Measurements from ENCODE around the gene OR2V1.
"Not testable (repeated sequence)": the region's sequence is repeated elsewhere in the genome, so short reads cannot be mapped to it uniquely, and the experiment has no call there.

The OR2V1 gene

GRCh38 chr5:181164076-181164952 lies 33.3 kb upstream of the OR2V1 start:
- peaks cover 70% of the 10 kb centered on the region for H3K4me1 Mint-ChIP-seq (ENCODE audit: low read depth)
- H3K27me3 Mint-ChIP-seq: no peaks in the 10 kb centered on the region
- no peaks in the 10 kb centered on the region for H3K36me3 Mint-ChIP-seq
- peak overlapping the region; percentile 97 for H3K27ac Mint-ChIP-seq
- H3K9me3 Mint-ChIP-seq (ENCODE audit: low read depth): no peaks in the 10 kb centered on the region
- H3K4me3 Mint-ChIP-seq: peak overlapping the region; percentile 86

- Mint-ChIP-seq H3K9me3 (ENCODE audit: low read depth) (no peaks in the 10 kb centered on the region), H3K27ac (peak overlapping the region; percentile 97), H3K4me1 (ENCODE audit: low read depth) (peaks cover 65% of the 10 kb centered on the region), H3K36me3 (no peaks in the 10 kb centered on the region), H3K27me3 (no peaks in the 10 kb centered on the region), H3K4me3 (peak overlapping the region; percentile 86)
Measured at GRCh38 chr5:181163487-181164075, 32.6 kb upstream of the OR2V1 start.

GRCh38 chr5:181161534-181162175 lies 30.7 kb upstream of the OR2V1 start:
- Mint-ChIP-seq H3K36me3 (no peaks in the 10 kb centered on the region), H3K4me3 (peak overlapping the region; percentile 70), H3K9me3 (ENCODE audit: low read depth) (no peaks in the 10 kb centered on the region), H3K27me3 (no peaks in the 10 kb centered on the region), H3K27ac (peak overlapping the region; percentile 86), H3K4me1 (ENCODE audit: low read depth) (peaks cover 47% of the 10 kb centered on the region)

- H3K9me3 Mint-ChIP-seq (ENCODE audit: low read depth); H3K27me3 Mint-ChIP-seq; H3K36me3 Mint-ChIP-seq: not testable (repeated sequence)
- H3K27ac Mint-ChIP-seq: peak overlapping the region; percentile 86
- peak overlapping the region; percentile 70 for H3K4me3 Mint-ChIP-seq
- peaks cover 40% of the 10 kb centered on the region for H3K4me1 Mint-ChIP-seq (ENCODE audit: low read depth)
Measured at GRCh38 chr5:181160755-181161533, 30.0 kb upstream of the OR2V1 start.

- no peaks in the 10 kb centered on the region for H3K9me3 Mint-ChIP-seq (ENCODE audit: low read depth)
- H3K4me3 Mint-ChIP-seq: peak overlapping the region; percentile 54
- no peaks in the 10 kb centered on the region for H3K27me3 Mint-ChIP-seq
- H3K27ac Mint-ChIP-seq: peak overlapping the region; percentile 87
- H3K36me3 Mint-ChIP-seq: no peaks in the 10 kb centered on the region
- H3K4me1 Mint-ChIP-seq (ENCODE audit: low read depth): peaks cover 35% of the 10 kb centered on the region
Measured at GRCh38 chr5:181160152-181160754, 29.3 kb upstream of the OR2V1 start.

GRCh38 chr5:181159286-181160151 lies 28.6 kb upstream of the OR2V1 start:
- H3K4me3 Mint-ChIP-seq: peak overlapping the region; percentile 82

GRCh38 chr5:181158869-181159268 lies 27.9 kb upstream of the OR2V1 start:
- Mint-ChIP-seq H3K36me3 (no peaks in the 10 kb centered on the region), H3K27ac (no peak overlapping the region), H3K27me3 (no peaks in the 10 kb centered on the region), H3K9me3 (ENCODE audit: low read depth) (no peaks in the 10 kb centered on the region), H3K4me3 (no peak overlapping the region), H3K4me1 (ENCODE audit: low read depth) (peaks cover 32% of the 10 kb centered on the region)

More at GRCh38 chr5:181159286-181160151, 28.6 kb upstream of the OR2V1 start:
- peaks cover 33% of the 10 kb centered on the region for H3K4me1 Mint-ChIP-seq (ENCODE audit: low read depth)
- H3K27me3 Mint-ChIP-seq: no peaks in the 10 kb centered on the region
- no peaks in the 10 kb centered on the region for H3K9me3 Mint-ChIP-seq (ENCODE audit: low read depth)
- peak overlapping the region; percentile 94 for H3K27ac Mint-ChIP-seq
- H3K36me3 Mint-ChIP-seq: no peaks in the 10 kb centered on the region

GRCh38 chr5:181156758-181157157 lies 25.8 kb upstream of the OR2V1 start:
- H3K4me3 Mint-ChIP-seq: no peak overlapping the region
- no peaks in the 10 kb centered on the region for H3K9me3 Mint-ChIP-seq (ENCODE audit: low read depth)
- no peak overlapping the region for H3K27ac Mint-ChIP-seq
- no peaks in the 10 kb centered on the region for H3K36me3 Mint-ChIP-seq
- H3K27me3 Mint-ChIP-seq: no peaks in the 10 kb centered on the region
- peaks cover 20% of the 10 kb centered on the region for H3K4me1 Mint-ChIP-seq (ENCODE audit: low read depth)

GRCh38 chr5:181153814-181154213 lies 22.8 kb upstream of the OR2V1 start:
- H3K36me3 Mint-ChIP-seq: no peaks in the 10 kb centered on the region
- H3K27ac Mint-ChIP-seq: no peak overlapping the region
- peaks cover 7% of the 10 kb centered on the region for H3K4me1 Mint-ChIP-seq (ENCODE audit: low read depth)
- H3K27me3 Mint-ChIP-seq: peaks cover 7% of the 10 kb centered on the region
- H3K4me3 Mint-ChIP-seq: no peak overlapping the region
- H3K9me3 Mint-ChIP-seq (ENCODE audit: low read depth): no peaks in the 10 kb centered on the region

GRCh38 chr5:181152406-181152805 lies 21.4 kb upstream of the OR2V1 start:
- H3K4me1 Mint-ChIP-seq (ENCODE audit: low read depth): peaks cover 7% of the 10 kb centered on the region
- no peaks in the 10 kb centered on the region for H3K9me3 Mint-ChIP-seq (ENCODE audit: low read depth)
- no peak overlapping the region for H3K4me3 Mint-ChIP-seq
- H3K27ac Mint-ChIP-seq: no peak overlapping the region
- H3K27me3 Mint-ChIP-seq: peaks cover 16% of the 10 kb centered on the region
- H3K36me3 Mint-ChIP-seq: no peaks in the 10 kb centered on the region

GRCh38 chr5:181151146-181151545 lies 20.2 kb upstream of the OR2V1 start:
- Mint-ChIP-seq H3K4me1 (ENCODE audit: low read depth) (peaks cover 7% of the 10 kb centered on the region), H3K36me3 (no peaks in the 10 kb centered on the region), H3K4me3 (no peak overlapping the region), H3K9me3 (ENCODE audit: low read depth) (no peaks in the 10 kb centered on the region), H3K27me3 (peaks cover 22% of the 10 kb centered on the region), H3K27ac (no peak overlapping the region)

- Mint-ChIP-seq H3K9me3 (ENCODE audit: low read depth) (no peaks in the 10 kb centered on the region), H3K4me3 (no peak overlapping the region), H3K36me3 (no peaks in the 10 kb centered on the region), H3K27me3 (peaks cover 22% of the 10 kb centered on the region), H3K4me1 (ENCODE audit: low read depth) (peaks cover 7% of the 10 kb centered on the region), H3K27ac (no peak overlapping the region)
Measured at GRCh38 chr5:181149806-181150733, 19.1 kb upstream of the OR2V1 start.

- Mint-ChIP-seq H3K27ac (no peak overlapping the region), H3K4me3 (no peak overlapping the region), H3K36me3 (no peaks in the 10 kb centered on the region), H3K9me3 (ENCODE audit: low read depth) (no peaks in the 10 kb centered on the region), H3K27me3 (peaks cover 22% of the 10 kb centered on the region), H3K4me1 (ENCODE audit: low read depth) (peaks cover 7% of the 10 kb centered on the region)
Measured at GRCh38 chr5:181149355-181149754, 18.4 kb upstream of the OR2V1 start.

Data from activated naive CD8-positive, alpha-beta T cell (primary cell).